NCI-H526 (cell line): Measurements from ENCODE around the gene OBP2B.
A peak's percentile ranks its signal among the peaks of the same experiment; 100 is the strongest.
"Not testable (repeated sequence)": the region's sequence is repeated elsewhere in the genome, so short reads cannot be mapped to it uniquely, and the experiment has no call there.

Experiments used
- DNase-seq, 2 experiments: peaks; one replicate each; lab custom pipeline; 2025; lab: John Stamatoyannopoulos, UW

The OBP2B gene

DNA sequence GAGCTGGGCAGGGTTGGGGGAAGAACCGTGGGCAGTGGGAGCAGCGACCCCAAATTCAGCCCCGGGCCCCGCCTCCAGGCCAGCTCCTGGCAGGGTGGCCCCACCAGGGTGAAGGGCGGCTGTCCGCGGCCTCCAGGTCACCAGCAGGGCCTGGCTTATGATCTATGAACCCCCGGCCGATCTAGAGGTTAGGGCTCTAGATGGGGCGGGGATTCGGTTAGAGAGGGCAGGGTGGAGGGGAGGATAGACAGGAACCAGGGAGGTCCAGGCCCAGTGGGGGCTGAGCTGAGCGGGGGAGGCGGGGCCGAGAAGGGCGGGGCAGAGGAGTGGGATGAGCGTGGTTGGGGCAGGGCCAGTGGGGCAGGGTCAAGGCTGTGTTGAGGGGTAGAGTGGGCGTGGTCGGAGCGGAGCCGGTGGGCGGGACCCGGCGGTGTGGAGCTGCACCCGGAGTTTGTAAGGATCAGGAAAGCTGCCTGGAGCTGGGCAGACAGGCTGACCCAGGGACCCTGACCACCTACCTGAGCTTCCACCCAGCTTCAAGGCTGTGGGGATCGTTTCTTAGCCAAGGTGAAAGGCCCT is 29.3 kb upstream of the OBP2B start:
- peak in 1 of 2 experiments; percentile 34 for DNase-seq

DNA sequence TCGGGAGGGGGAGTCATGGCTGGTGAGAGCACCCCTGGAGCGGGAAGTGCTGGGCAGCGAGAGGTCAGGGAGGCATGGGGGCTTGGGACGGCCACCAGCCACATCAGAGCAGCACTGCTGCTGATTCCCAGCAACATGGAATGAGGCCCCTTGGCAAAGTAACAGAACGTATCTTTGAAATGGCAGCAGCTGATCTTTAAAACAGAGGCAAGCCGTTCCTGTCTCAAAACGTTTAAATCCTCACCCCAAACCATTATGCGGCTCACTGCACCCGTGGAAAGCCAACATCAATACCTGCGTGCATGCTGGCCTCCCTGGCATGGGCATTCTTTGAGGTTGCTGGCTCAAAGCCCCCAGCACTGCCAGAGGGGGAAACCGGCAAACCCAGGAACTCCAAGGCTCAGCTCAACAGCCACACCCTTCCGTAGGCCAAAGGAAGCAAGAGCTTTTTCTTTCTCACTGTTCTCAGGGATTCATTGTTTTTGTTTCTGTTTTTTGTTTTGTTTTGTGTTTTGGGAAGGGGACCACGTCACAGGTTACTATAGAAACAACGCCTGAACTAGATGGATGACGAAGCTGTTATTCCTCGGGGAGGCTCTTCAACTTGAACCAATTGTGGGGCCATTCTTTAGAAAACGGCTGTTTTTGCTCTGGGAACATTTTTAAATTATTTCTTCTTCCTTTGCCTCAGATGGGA is 28.1 kb upstream of the OBP2B start:
- no peak for DNase-seq

DNA sequence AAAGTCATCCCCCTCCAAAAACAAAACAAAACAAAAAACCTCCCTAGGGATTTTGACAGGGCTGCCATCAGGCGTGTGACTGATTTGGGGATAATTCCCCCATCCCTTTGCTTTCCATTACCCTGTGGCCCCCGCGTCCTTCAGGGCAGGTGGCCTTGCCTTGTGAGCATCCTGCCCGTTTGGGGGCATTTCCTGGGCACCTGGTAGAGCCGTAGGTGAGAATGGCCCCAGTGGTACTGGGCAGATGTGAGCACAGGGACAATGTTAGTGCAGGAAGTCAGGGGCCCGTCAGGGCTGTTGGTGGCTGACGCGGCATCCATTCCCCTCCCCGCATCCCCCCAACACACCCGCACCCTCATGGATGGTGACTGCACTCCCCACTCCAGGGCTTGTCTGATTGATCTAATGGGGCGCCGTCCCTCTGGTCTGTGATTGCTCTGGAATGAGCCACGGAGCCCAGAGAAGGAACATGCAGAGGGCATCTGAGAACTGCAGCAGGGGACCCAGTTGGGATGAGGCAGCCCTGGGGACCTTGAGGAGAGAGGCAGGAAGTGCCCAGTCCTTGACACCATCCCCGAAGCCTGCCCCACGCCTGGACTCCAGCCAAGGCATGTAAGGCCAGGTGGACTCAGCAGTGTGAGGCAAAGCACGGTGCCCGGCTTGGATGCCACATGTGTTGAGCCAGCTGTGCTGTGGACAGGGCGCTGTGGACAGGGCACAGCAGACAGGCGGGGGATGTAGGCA is 27.4 kb upstream of the OBP2B start:
- not testable (repeated sequence) for DNase-seq

DNA sequence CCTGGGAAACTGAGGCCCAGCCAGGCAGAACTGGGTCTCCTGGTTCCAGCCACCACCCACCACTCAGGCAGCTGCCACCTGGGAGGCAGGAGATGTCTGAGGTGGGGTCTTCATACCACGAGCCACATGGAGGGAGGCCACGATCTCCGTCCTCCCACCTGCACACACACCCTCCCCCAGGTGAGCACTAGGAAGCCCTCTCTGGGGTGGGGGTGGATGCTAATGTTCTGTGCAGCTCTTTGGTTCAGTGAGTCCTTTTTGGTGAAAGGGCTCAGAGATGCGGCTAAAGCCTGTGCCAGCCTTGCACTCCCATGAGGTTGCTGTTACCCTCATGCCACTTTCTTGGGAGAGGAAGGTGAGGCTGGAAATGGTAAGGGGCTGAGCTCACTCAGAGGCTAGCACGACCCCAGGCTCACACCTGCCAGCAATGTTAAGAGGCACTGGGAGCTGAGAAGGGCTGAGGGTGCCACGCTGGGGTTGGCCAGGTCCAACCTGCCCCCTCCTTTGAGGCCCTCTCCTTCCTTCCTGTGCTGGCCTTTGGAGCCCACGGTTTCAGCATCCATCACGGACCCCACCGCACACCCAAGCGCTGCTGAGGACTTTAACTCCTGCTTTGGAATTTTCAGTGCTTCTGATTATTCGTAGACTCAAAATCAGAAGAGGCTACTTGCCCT is 26.6 kb upstream of the OBP2B start:
- DNase-seq = no peak

DNA sequence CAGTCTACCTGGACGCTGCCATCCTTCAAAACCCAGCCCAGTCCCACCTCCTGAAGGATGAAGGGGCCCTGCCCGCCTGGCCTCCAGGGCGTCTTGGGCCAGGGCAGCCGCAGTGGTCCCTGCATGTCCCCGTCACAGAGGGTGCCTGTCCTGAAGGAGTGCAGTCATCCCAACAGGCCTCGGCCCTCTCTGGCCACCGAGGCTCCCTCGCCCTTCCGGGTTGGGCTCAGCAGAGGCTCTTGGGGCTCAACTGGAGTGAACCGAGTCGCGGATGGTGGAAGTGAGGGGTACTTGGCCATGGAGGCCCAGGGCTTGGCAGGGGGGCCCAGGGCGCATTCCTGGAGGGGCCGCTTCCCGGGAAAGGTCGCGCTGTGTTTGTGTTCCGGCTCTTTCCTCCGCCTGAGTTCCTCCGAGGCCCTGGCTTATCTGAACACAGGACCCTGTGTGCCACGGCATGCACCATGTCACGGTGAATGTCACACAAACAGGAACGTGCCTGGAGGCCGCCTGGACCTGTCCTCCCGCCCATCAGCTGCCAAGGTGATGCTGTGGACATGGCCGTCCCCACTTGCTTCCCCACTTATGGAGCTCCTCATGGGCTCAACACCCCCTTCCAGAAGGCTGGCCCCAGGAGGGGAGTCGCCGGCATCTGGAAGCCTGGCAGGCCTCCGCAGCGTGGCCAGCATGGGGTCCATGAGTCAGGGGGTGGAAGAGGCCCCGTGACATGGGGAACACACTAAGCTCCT is 25.7 kb upstream of the OBP2B start:
- DNase-seq = no peak

DNA sequence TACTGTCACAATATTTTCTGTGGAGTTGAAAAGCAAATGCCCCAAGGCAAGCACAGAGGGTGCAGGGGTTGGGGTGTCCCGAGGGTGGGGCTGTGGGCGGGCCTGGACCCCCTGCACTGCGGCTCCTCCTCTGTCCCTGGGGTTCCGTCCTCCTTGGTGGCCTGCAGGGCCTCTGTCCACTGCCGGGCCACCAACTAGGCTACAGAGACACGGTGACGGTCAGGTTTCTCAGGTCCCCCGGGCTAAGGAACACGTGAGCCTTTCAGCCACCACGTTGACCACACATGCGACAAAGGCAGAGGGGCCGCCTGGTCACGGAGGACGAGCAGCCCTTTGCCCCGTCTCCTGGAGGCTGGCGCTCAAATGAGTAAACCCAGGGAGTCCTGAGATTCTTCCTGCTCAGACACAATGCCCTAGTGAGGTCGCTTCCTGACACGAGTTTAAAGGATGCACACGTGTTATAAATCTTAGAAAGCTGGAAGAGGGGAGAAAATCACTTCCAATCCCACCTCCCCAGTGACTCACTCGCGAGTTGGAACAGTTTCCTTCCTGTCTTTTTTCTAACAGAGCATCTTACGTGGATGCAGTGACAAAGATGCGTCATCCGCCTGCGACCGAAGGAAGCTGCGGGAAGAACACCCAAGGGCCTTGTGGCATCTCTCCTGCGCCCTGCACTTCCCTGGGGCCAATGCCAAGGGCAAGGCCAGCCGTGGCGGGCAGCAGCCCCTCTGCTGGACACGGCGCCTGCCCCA is 24.8 kb upstream of the OBP2B start:
- DNase-seq = no peak

DNA sequence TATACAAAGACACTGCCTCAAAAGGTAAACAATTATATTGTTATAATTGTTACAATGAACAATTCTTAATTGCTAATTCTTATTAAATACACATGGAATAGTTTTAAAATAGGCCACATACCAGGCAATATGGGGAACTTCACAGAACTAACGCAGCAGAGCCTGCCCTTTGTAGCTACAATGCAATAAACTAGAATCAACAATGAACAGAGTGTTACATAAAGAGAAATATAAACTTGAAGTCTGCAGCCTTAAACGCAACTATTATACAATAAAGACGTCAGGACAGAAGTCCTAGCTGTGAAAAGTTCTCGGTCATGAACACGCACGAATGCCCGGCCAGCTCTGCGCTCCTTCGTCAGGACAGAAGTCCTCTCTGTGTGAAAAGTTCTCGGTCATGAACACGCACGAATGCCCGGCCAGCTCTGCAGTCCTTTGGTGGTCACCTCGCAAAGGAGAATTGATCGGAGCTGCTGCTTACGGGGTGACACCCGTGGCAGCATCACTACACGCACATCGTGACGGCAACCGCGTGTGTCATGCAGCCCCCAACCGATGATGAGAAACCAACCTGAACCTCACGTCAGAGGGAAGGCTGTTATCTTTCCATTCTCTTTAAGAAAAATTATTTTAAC is 23.0 kb upstream of the OBP2B start:
- DNase-seq = not testable (repeated sequence)

DNA sequence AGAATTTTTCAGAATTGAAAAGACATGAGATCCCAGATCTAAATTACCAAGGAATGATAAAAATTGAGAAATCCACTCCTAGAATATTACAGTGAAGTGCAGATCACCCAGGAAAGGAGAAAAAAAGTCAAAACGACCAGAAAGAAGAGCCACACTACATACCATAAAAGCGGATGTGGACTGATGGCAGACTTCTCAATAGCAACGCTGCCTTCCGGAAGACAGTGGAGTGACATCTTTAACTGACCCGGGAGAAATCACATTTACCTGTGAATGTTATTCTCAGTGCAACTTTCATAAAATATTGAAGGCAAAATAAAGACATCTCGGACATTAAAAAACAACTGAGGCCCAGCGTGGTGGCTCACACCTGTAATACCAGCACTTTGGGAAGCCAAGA is 21.5 kb upstream of the OBP2B start:
- not testable (repeated sequence) for DNase-seq

DNA sequence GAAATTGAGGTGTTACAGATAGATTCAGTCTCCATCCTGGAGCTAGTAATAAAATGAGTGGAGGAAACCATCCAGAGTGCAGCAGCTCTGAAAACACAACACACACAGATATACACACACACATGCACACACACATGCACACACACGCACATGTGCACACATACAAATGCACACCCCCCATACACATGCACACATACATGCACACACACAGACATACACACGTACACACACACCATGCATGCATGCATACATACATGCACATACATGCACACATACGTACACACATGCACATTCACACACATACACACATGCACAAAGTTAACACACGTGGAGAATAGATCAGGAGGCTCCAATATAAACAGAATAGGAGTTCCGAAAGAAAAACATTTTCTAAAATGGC is 21.0 kb upstream of the OBP2B start:
- no peak for DNase-seq

DNA sequence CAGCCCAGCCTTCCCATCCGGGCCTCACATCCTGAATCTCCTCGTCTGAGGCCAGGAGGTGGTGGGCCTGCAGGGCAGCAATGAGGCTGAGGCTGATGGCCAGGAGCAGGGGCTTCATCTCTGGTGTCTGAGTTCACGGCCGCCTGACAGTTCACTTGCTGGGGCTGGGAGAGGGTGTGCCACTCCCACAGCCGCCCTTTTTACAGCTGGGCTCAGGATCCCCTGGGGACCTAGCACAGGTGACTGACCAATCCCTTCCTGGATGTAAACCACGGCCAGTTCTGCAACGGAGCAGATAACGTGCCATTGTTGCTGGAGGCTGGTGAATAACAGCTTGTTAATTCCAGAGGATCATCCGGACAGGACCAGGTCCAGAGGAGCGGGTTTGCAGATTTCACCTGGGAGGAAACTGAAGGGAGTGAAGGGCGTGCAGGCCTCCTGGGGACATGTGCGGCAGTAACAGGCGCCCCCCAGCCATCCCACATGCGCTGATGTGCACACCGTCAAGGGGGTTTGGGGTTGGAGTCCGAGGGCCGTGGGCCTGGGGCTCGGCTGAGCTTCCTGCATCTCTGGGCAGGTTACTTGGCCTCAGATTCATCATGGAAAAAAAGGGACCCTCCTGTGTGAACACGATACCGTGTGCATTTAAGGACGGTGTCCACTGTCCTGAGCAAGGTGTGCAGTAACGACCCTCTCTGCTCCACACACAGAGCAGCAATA is 19.6 kb upstream of the OBP2B start:
- DNase-seq = peak; percentile 42 to 82

DNA sequence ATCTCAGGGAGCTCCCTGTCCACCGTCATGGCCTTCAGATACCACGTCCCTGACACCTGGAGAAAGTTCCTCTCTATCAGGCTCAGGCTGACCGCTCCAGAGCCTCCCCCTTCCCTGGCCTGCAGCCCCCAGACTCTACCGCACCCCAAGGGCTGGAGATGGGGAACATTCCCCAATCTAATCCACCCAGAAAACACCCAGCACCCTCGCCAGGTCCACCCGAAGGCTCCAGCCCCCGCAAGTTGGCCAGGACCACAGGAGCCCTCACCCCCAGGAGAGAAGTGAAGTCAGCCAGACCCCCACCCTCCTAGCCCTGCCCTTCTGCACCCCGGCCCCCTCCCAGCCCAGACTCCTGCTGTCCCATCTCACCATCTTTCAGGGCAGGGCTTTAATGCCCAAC is 18.9 kb upstream of the OBP2B start:
- DNase-seq = not testable (repeated sequence)

DNA sequence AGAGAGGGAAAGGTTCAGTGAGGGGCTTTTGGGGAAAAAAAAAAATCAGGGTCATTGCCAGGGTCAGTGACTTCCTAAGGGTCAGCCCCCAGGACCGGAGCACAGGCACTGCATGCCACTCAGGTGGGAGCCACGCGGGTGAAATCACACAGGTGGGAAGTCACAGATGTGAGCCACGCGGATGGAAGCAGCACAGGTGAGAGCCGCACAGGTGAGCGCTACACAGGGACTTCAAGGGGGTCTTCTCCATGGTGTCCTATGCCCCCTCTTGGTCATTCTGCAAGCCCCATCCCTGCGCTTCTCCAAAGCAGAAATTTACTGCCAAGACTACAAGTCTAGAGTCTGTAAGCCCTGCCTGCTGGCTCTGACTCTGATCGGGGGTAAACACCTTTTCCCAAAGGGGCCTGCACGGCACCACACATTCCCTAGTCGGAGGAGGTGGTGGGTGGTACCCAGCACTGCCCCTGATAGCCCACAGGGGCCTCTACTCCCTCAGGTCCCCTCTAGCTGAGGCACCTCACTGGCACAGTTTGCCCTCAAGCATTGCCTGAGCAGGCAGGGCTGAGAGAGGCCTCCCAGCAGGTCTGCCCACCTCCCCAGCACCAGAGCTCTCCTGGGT is 18.3 kb upstream of the OBP2B start:
- no peak for DNase-seq

DNA sequence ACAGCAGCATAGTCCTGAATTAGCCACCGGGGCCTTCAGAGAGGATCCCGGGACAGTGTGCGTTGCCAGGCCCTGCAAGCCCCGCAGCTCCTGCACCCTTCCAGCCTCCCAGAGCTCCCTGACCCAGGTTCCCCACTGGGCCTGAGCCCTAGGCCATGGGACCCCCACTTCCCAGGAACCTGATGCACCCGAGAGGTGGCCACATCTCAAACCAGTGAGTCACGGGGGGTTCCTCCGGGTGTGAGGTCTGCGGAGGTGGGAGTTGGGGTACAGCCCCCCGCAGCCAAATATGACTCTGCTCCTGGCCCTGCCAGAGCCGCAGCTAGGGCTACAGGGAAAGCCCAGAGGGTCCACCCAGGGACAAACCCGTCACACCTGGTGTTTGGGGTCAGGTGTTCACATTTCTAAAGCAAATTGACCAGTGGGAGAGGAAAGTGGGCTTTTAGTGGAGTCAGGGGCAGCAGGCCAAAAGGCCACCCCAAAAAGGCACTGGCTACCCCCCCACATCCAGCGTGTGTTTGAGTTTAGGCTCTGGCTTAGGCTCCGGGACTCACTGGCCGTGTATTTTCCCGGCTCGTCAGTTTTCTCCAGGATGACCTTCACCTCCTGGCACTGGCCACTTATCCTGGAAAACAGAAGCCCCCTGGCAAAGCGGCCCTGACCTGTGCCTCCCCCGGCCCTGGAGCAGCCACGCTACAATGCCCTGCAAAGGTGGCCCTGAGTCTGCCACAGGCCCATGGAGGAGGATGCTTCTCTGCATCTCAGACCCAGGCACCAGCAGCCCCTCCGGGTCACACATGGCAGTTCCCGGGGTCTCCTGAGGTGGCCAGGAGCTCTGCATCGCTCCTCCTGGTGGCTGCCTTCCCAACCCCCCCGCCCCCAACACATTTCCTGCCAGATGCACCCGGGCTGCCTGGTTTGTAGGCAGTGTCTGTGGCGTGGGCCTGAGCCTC is 17.4 kb upstream of the OBP2B start:
- DNase-seq = no peak

DNA sequence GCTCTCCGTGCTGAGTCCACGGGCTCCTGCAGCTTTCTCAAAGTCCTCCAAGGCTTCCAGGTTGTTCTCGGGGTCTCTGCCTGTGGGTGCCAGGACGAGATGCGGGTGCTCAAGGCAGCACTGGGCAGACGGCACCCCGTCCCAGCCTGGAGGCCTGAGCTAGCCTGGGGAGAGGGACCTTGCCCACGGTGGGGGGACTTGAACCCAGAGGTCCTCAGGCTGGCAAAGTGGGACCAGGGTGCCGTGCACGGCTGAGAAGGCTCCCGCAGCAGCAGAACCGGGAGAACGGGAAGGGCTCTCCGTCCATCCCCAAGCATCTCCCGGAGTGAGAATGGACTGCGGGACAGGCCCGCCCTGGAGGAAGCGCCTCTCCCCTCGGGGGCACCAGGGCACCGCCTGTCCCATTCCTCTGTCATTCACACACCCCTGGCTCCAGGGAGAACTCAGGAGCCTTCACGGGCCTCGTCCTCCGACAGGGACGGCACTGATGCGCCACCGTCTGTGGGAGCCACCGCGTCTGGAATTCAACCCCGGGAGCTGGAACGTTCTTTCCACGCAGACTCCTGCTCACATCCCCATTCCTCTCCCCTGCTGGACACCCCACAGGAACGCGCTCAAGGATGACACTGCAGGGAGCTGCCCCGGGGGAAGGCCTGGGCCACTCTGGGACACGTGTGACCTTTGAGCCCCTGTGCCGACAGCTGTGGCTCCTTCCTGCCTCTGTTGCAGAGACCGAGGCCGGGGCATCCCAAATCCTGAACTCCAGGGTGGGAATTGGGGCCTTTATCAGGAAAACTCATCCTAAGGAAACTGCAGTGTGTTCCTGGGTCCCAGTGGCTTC is 16.3 kb upstream of the OBP2B start:
- DNase-seq = no peak

DNA sequence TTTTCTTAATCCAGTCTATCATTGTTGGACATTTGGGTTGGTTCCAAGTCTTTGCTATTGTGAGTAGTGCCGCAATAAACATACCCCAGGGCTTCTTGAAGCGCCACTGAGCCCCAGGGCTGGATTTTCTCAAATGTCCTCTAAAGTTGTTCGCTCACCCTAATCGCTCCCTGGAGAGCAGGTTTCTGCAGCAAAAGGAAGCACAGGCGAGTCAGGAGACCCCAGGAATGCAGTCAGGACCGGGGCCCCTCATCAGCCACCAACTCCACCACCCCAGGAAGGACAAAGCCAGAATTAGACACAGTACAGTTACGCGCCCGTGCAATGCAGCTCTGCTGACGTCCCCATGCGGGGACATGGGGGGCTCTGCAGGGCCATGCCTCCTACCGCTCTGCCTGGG is 15.7 kb upstream of the OBP2B start:
- no peak for DNase-seq

DNA sequence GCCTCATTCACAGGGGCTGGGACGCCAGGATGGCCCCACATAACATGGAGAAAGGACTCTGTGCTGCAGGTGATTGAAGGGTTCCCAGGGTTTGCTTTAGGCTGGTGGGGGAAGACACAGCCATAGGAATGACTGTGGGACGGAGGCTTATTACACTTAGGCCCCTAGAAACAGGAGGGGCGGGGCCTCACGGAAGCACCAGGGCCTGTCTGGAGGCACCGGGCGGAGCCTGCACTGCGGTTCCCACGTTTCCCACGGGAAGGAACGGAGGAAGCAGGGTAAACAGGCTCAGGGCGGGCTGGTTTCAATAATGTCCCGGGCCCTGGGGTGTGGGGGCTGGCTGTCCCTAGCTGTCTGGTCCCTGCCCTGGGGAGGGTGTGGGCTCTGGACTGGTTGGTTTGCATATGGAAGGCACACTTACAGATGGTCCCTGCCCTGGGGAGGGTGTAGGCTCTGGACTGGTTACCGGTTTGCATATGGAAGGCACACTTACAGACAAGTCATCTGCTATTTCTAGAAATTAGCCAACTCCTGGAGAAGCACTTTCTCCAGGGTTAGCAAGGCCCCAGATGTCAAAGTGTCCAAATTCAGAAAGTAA is 14.2 kb upstream of the OBP2B start:
- DNase-seq = peak; percentile 38 to 75

DNA sequence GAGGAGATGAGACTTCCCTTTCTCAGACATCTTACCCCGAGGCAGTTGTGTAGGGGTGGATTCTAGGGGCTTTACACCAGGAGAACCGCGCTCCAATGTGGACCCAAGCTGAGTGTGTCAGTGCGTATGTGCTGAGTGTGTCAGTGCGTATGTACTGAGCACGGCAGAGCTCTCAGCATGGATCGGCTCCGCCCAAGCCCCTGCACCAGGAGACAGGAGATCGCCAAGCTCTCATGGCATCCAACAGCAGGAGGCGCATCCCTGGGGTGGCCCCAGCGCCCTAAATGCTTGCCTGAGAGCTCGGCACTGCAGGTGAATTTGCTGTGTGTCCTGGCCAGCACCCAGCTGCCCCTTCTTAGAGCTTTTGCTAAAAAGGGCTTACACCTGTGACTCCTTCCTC is 12.9 kb upstream of the OBP2B start:
- not testable (repeated sequence) for DNase-seq
